Measurements from ENCODE around the gene SYCE3.
"Not testable (repeated sequence)": the region's sequence is repeated elsewhere in the genome, so short reads cannot be mapped to it uniquely, and the experiment has no call there.

SYCE3 gene

GRCh38 chr22:50562523-50563412 lies at the start of gene SYCE3:
Gene SYCE3 (minus strand): TSS chr22:50562919. CDS start chr22:50556405, 6,514 bp downstream.
- peaks cover 3% of the 10 kb centered on the region for H3K36me3 ChIP-seq (ENCODE audit: insufficient read depth, insufficient read length, low read length)
- peaks cover 23% of the 10 kb centered on the region for H3K27me3 ChIP-seq (ENCODE audit: insufficient read depth, insufficient read length)
- H3K4me3 ChIP-seq (ENCODE audit: insufficient read length, low read depth): peak within 1 kb of the TSS; percentile 46
- H3K4me1 ChIP-seq (ENCODE audit: insufficient read depth, insufficient read length): peaks cover 3% of the 10 kb centered on the region
- no peak for TF ChIP-seq SUZ12 (IDR thresholded peaks at IDR 0.05; ENCODE audit: extremely low read depth, insufficient read depth, insufficient read length)
- no peak for TF ChIP-seq ZNF274 (IDR thresholded peaks at IDR 0.05; ENCODE audit: low read depth, low read length)
- no peak for TF ChIP-seq YY1 (IDR thresholded peaks at IDR 0.05; ENCODE audit: insufficient read depth, insufficient read length)
- H3K9ac ChIP-seq (ENCODE audit: insufficient read length, low read depth): peak within 1 kb of the TSS; percentile 59
- H3K9me3 ChIP-seq (ENCODE audit: insufficient read depth, low read length): no peaks in the 10 kb centered on the region
- DNase-seq (ENCODE audit: low read depth, low spot score): peak; percentile 86

GRCh38 chr22:50612168-50612527 lies 49.4 kb upstream of the SYCE3 start:
- H3K9ac ChIP-seq (ENCODE audit: insufficient read length, low read depth): no peak overlapping the region
- no peak overlapping the region for H3K4me3 ChIP-seq (ENCODE audit: insufficient read length, low read depth)
- H3K27me3 ChIP-seq (ENCODE audit: insufficient read depth, insufficient read length): peaks cover 5% of the 10 kb centered on the region
- no peaks in the 10 kb centered on the region for H3K9me3 ChIP-seq (ENCODE audit: insufficient read depth, low read length)
- DNase-seq (ENCODE audit: low read depth, low spot score): no peak
- H3K36me3 ChIP-seq (ENCODE audit: insufficient read depth, insufficient read length, low read length): no peaks in the 10 kb centered on the region
- H3K4me1 ChIP-seq (ENCODE audit: insufficient read depth, insufficient read length): peaks cover 9% of the 10 kb centered on the region
- TF ChIP-seq YY1 (IDR thresholded peaks at IDR 0.05; ENCODE audit: insufficient read depth, insufficient read length): no peak
- TF ChIP-seq ZNF274 (IDR thresholded peaks at IDR 0.05; ENCODE audit: low read depth, low read length): no peak
- no peak for TF ChIP-seq SUZ12 (IDR thresholded peaks at IDR 0.05; ENCODE audit: extremely low read depth, insufficient read depth, insufficient read length)

GRCh38 chr22:50611341-50612060 lies 48.8 kb upstream of the SYCE3 start:
- Histone ChIP-seq H3K27me3 (ENCODE audit: insufficient read depth, insufficient read length) (peaks cover 5% of the 10 kb centered on the region), H3K4me3 (ENCODE audit: insufficient read length, low read depth) (no peak overlapping the region)

GRCh38 chr22:50610581-50610980 lies 47.9 kb upstream of the SYCE3 start:
- H3K27me3 ChIP-seq (ENCODE audit: insufficient read depth, insufficient read length): peaks cover 5% of the 10 kb centered on the region
- H3K36me3 ChIP-seq (ENCODE audit: insufficient read depth, insufficient read length, low read length): peaks cover 7% of the 10 kb centered on the region
- TF ChIP-seq YY1 (IDR thresholded peaks at IDR 0.05; ENCODE audit: insufficient read depth, insufficient read length): no peak
- H3K4me1 ChIP-seq (ENCODE audit: insufficient read depth, insufficient read length): peaks cover 9% of the 10 kb centered on the region
- no peaks in the 10 kb centered on the region for H3K9me3 ChIP-seq (ENCODE audit: insufficient read depth, low read length)
- DNase-seq (ENCODE audit: low read depth, low spot score): no peak
- H3K9ac ChIP-seq (ENCODE audit: insufficient read length, low read depth): no peak overlapping the region
- H3K4me3 ChIP-seq (ENCODE audit: insufficient read length, low read depth): no peak overlapping the region

More at GRCh38 chr22:50611341-50612060, 48.8 kb upstream of the SYCE3 start:
- Histone ChIP-seq H3K9me3 (ENCODE audit: insufficient read depth, low read length) (no peaks in the 10 kb centered on the region), H3K36me3 (ENCODE audit: insufficient read depth, insufficient read length, low read length) (no peaks in the 10 kb centered on the region), H3K4me1 (ENCODE audit: insufficient read depth, insufficient read length) (peaks cover 9% of the 10 kb centered on the region), H3K9ac (ENCODE audit: insufficient read length, low read depth) (no peak overlapping the region)
- no peak for TF ChIP-seq SUZ12 (IDR thresholded peaks at IDR 0.05; ENCODE audit: extremely low read depth, insufficient read depth, insufficient read length)
- TF ChIP-seq YY1 (IDR thresholded peaks at IDR 0.05; ENCODE audit: insufficient read depth, insufficient read length): no peak
- TF ChIP-seq ZNF274 (IDR thresholded peaks at IDR 0.05; ENCODE audit: low read depth, low read length): no peak
- no peak for DNase-seq (ENCODE audit: low read depth, low spot score)

GRCh38 chr22:50610041-50610451 lies 47.3 kb upstream of the SYCE3 start:
- peaks cover 5% of the 10 kb centered on the region for H3K27me3 ChIP-seq (ENCODE audit: insufficient read depth, insufficient read length)
- no peak overlapping the region for H3K9ac ChIP-seq (ENCODE audit: insufficient read length, low read depth)

GRCh38 chr22:50609599-50609998 lies 46.9 kb upstream of the SYCE3 start:
- H3K9me3 ChIP-seq (ENCODE audit: insufficient read depth, low read length): no peaks in the 10 kb centered on the region
- peaks cover 15% of the 10 kb centered on the region for H3K36me3 ChIP-seq (ENCODE audit: insufficient read depth, insufficient read length, low read length)
- H3K4me3 ChIP-seq (ENCODE audit: insufficient read length, low read depth): no peak overlapping the region
- no peak for TF ChIP-seq YY1 (IDR thresholded peaks at IDR 0.05; ENCODE audit: insufficient read depth, insufficient read length)
- TF ChIP-seq ZNF274 (IDR thresholded peaks at IDR 0.05; ENCODE audit: low read depth, low read length): no peak
- TF ChIP-seq SUZ12 (IDR thresholded peaks at IDR 0.05; ENCODE audit: extremely low read depth, insufficient read depth, insufficient read length): no peak
- peaks cover 9% of the 10 kb centered on the region for H3K4me1 ChIP-seq (ENCODE audit: insufficient read depth, insufficient read length)
- H3K27me3 ChIP-seq (ENCODE audit: insufficient read depth, insufficient read length): peaks cover 5% of the 10 kb centered on the region
- H3K9ac ChIP-seq (ENCODE audit: insufficient read length, low read depth): no peak overlapping the region
- no peak for DNase-seq (ENCODE audit: low read depth, low spot score)

More at GRCh38 chr22:50610041-50610451, 47.3 kb upstream of the SYCE3 start:
- Histone ChIP-seq H3K9me3 (ENCODE audit: insufficient read depth, low read length) (no peaks in the 10 kb centered on the region), H3K36me3 (ENCODE audit: insufficient read depth, insufficient read length, low read length) (peaks cover 11% of the 10 kb centered on the region), H3K4me1 (ENCODE audit: insufficient read depth, insufficient read length) (peaks cover 9% of the 10 kb centered on the region), H3K4me3 (ENCODE audit: insufficient read length, low read depth) (no peak overlapping the region)
- DNase-seq (ENCODE audit: low read depth, low spot score): no peak
- TF ChIP-seq SUZ12 (IDR thresholded peaks at IDR 0.05; ENCODE audit: extremely low read depth, insufficient read depth, insufficient read length): no peak
- no peak for TF ChIP-seq YY1 (IDR thresholded peaks at IDR 0.05; ENCODE audit: insufficient read depth, insufficient read length)
- no peak for TF ChIP-seq ZNF274 (IDR thresholded peaks at IDR 0.05; ENCODE audit: low read depth, low read length)

- peaks cover 17% of the 10 kb centered on the region for H3K36me3 ChIP-seq (ENCODE audit: insufficient read depth, insufficient read length, low read length)
- no peak for TF ChIP-seq SUZ12 (IDR thresholded peaks at IDR 0.05; ENCODE audit: extremely low read depth, insufficient read depth, insufficient read length)
- no peak for TF ChIP-seq ZNF274 (IDR thresholded peaks at IDR 0.05; ENCODE audit: low read depth, low read length)
- no peak for TF ChIP-seq YY1 (IDR thresholded peaks at IDR 0.05; ENCODE audit: insufficient read depth, insufficient read length)
- H3K27me3 ChIP-seq (ENCODE audit: insufficient read depth, insufficient read length): peaks cover 5% of the 10 kb centered on the region
Measured at GRCh38 chr22:50608996-50609395, 46.3 kb upstream of the SYCE3 start.

GRCh38 chr22:50608058-50608840 lies 45.5 kb upstream of the SYCE3 start:
- peaks cover 17% of the 10 kb centered on the region for H3K36me3 ChIP-seq (ENCODE audit: insufficient read depth, insufficient read length, low read length)
- DNase-seq (ENCODE audit: low read depth, low spot score); H3K4me1 ChIP-seq (ENCODE audit: insufficient read depth, insufficient read length); H3K9ac ChIP-seq (ENCODE audit: insufficient read length, low read depth); H3K9me3 ChIP-seq (ENCODE audit: insufficient read depth, low read length); H3K4me3 ChIP-seq (ENCODE audit: insufficient read length, low read depth); H3K27me3 ChIP-seq (ENCODE audit: insufficient read depth, insufficient read length): not testable (repeated sequence)

More at GRCh38 chr22:50608996-50609395, 46.3 kb upstream of the SYCE3 start:
- no peak overlapping the region for H3K4me3 ChIP-seq (ENCODE audit: insufficient read length, low read depth)
- no peaks in the 10 kb centered on the region for H3K9me3 ChIP-seq (ENCODE audit: insufficient read depth, low read length)
- H3K9ac ChIP-seq (ENCODE audit: insufficient read length, low read depth): no peak overlapping the region
- DNase-seq (ENCODE audit: low read depth, low spot score): no peak
- peaks cover 9% of the 10 kb centered on the region for H3K4me1 ChIP-seq (ENCODE audit: insufficient read depth, insufficient read length)

Measured in NT2/D1 (cell line).